H1 (cell line): ENCODE measurements around the gene EGFR. TPM values are rescaled to one million over a fixed set of nuclear protein-coding genes. Genes with fewer than 3 reads are reported as not detected.

Experiments used
- CTCF ChIA-PET: fragments of 300-600 bp; sonication (Branson Sonifier 250); formaldehyde crosslinking; loops from one replicate; lab custom pipeline; 2021; ENCODE audit not compliant: partially characterized antibody; lab: Charles Lee
- POLR2A ChIA-PET: fragments of 300-600 bp; sonication (Branson Sonifier 250); formaldehyde crosslinking; loops from one replicate; lab custom pipeline; 2021; ENCODE audit warnings: inconsistent platforms; ENCODE audit not compliant: partially characterized antibody; lab: Charles Lee
- DNase-seq, 2 experiments: peaks; one replicate each; pipeline versions ENCODE4 v3.0.0 to v3.0.0-alpha.2; 2010 to 2022; ENCODE audit warnings: low spot score in 2 of 2, low read depth in 1 of 2, mixed read lengths in 1 of 2
- FAIRE-seq: peaks from 2 replicates; lab custom pipeline; 2011; peaks lifted over from hg19 to GRCh38; lab: Jason Lieb, UNC
- H2AFZ ChIP-seq: 2 replicates; pipeline ENCODE4 v1.8.1; 2012; ENCODE audit warnings: low read length, inconsistent platforms
- H2AK5ac ChIP-seq: 2 replicates; pipeline ENCODE4 v1.6.1; 2013; ENCODE audit warnings: low read depth, low read length
- H2BK120ac ChIP-seq: replicated peaks from 2 replicates; pipeline ENCODE3; 2013; ENCODE audit warnings: low read depth, low read length, inconsistent platforms
- H2BK12ac ChIP-seq: 2 replicates; pipeline ENCODE4 v1.6.1; 2013; ENCODE audit warnings: low read depth, low read length
- H2BK15ac ChIP-seq: 2 replicates; pipeline ENCODE4 v1.6.1; 2013; ENCODE audit warnings: low read length
- H2BK20ac ChIP-seq: 2 replicates; pipeline ENCODE4 v1.6.1; 2013; ENCODE audit warnings: low read length
- H2BK5ac ChIP-seq: 2 replicates; pipeline ENCODE4 v1.6.1; 2013; ENCODE audit warnings: low read depth, low read length
- H3K14ac ChIP-seq: 2 replicates; pipeline ENCODE4 v1.6.1; 2013; ENCODE audit warnings: inconsistent platforms; ENCODE audit not compliant: insufficient read length
- H3K18ac ChIP-seq: 2 replicates; pipeline ENCODE4 v1.6.1; 2013; ENCODE audit warnings: low read length; ENCODE audit errors: extremely low read depth
- H3K23ac ChIP-seq: 2 replicates; pipeline ENCODE4 v1.6.1; 2013; ENCODE audit warnings: inconsistent platforms; ENCODE audit not compliant: insufficient read length
- H3K23me2 ChIP-seq: 2 replicates; pipeline ENCODE4 v1.6.1; 2013; ENCODE audit warnings: low read depth, low read length
- H3K27ac ChIP-seq: 2 replicates; pipeline ENCODE4 v1.6.1; 2011; ENCODE audit warnings: low read depth, low read length, inconsistent platforms
- H3K27me3 ChIP-seq, 4 experiments: replicated peaks in 1 of 4; 1 replicate in 1 of 4; 2 replicates in 3 of 4; pipeline versions ENCODE4 v1.6.1 to v1.8.1; 2011 to 2013; ENCODE audit warnings: low read length in 3 of 4, mild to moderate bottlenecking in 3 of 4, inconsistent platforms in 2 of 4, mixed read lengths in 2 of 4, moderate library complexity in 1 of 4; ENCODE audit not compliant: control insufficient read depth in 3 of 4, insufficient read depth in 3 of 4; ENCODE audit errors: extremely low read depth in 1 of 4
- H3K36me3 ChIP-seq, 4 experiments: 2 replicates each; pipeline versions ENCODE4 v1.6.1 to v1.8.1; 2011 to 2013; ENCODE audit warnings: mild to moderate bottlenecking in 4 of 4, low read length in 3 of 4, moderate library complexity in 2 of 4, control low read depth in 1 of 4, inconsistent platforms in 1 of 4; ENCODE audit not compliant: insufficient read depth in 4 of 4, control insufficient read depth in 2 of 4
- H3K4ac ChIP-seq: replicated peaks from 2 replicates; pipeline ENCODE3; 2013; ENCODE audit warnings: low read length, low read depth, mixed read lengths, inconsistent platforms; ENCODE audit not compliant: insufficient read length
- H3K4me1 ChIP-seq, 4 experiments: replicated peaks in 1 of 4; 1 replicate in 1 of 4; 2 replicates in 3 of 4; pipeline versions ENCODE4 v1.6.1 to v1.8.1; 2011 to 2013; ENCODE audit warnings: low read length in 3 of 4, inconsistent platforms in 2 of 4, mixed read lengths in 1 of 4; ENCODE audit not compliant: insufficient read depth in 4 of 4, control insufficient read depth in 3 of 4
- H3K4me2 ChIP-seq, 2 experiments: 2 replicates each; pipeline versions ENCODE4 v1.6.1 to v1.8.1; 2011 to 2013; ENCODE audit warnings: low read depth in 2 of 2, low read length in 2 of 2, control low read depth in 1 of 2, inconsistent platforms in 1 of 2, mild to moderate bottlenecking in 1 of 2; ENCODE audit not compliant: insufficient read depth in 1 of 2
- H3K4me3 ChIP-seq, 4 experiments: fragments of 200-600, 300-600 bp in 1 of 4; sonication (generic), shearing (Covaris generic), sonication (Bioruptor Twin) in 1 of 4; 2 replicates each; pipeline versions ENCODE4 v1.5.1 to v1.8.1; 2011 to 2016; ENCODE audit warnings: low read length in 4 of 4, low read depth in 3 of 4, control low read depth in 2 of 4, inconsistent platforms in 2 of 4, mild to moderate bottlenecking in 2 of 4, mixed read lengths in 1 of 4, moderate library complexity in 1 of 4; ENCODE audit not compliant: insufficient read depth in 2 of 4; ENCODE audit errors: extremely low read depth in 1 of 4
- H3K56ac ChIP-seq: replicated peaks from 2 replicates; pipeline ENCODE3; 2013; ENCODE audit warnings: low read depth, mild to moderate bottlenecking, mixed read lengths, low read length, inconsistent platforms; ENCODE audit not compliant: insufficient read length
- H3K79me1 ChIP-seq: 2 replicates; pipeline ENCODE4 v1.6.1; 2013; ENCODE audit warnings: low read depth, low read length, control low read depth
- H3K79me2 ChIP-seq, 2 experiments: 2 replicates each; pipeline versions ENCODE4 v1.6.1 to v1.8.1; 2012 to 2013; ENCODE audit warnings: low read length in 2 of 2, mild to moderate bottlenecking in 2 of 2, inconsistent platforms in 1 of 2; ENCODE audit not compliant: insufficient read depth in 2 of 2, control insufficient read depth in 1 of 2
- H3K9ac ChIP-seq, 4 experiments: replicated peaks in 1 of 4; 1 replicate in 1 of 4; 2 replicates in 3 of 4; pipeline versions ENCODE4 v1.6.1 to v1.8.1; 2011 to 2013; ENCODE audit warnings: low read depth in 3 of 4, low read length in 3 of 4, control low read depth in 2 of 4, mild to moderate bottlenecking in 2 of 4, moderate library complexity in 2 of 4, inconsistent platforms in 1 of 4; ENCODE audit errors: extremely low read depth in 1 of 4
- H3K9me3 ChIP-seq, 2 experiments: 2 replicates each; pipeline versions ENCODE4 v1.6.1 to v1.8.1; 2012 to 2013; ENCODE audit warnings: mild to moderate bottlenecking in 2 of 2, moderate library complexity in 2 of 2, control low read depth in 1 of 2, inconsistent platforms in 1 of 2, low read depth in 1 of 2, low read length in 1 of 2, mixed read lengths in 1 of 2; ENCODE audit not compliant: insufficient read depth in 2 of 2
- H4K20me1 ChIP-seq, 2 experiments: replicated peaks in 1 of 2; 2 replicates each; pipeline versions ENCODE3 to v1.8.1; 2011 to 2013; ENCODE audit warnings: inconsistent platforms in 2 of 2, low read length in 2 of 2, mild to moderate bottlenecking in 1 of 2; ENCODE audit not compliant: insufficient read depth in 2 of 2, control insufficient read depth in 1 of 2
- H4K5ac ChIP-seq: 2 replicates; pipeline ENCODE4 v1.6.1; 2013; ENCODE audit warnings: low read length, low read depth, mixed read lengths, inconsistent platforms; ENCODE audit not compliant: insufficient read length
- H4K8ac ChIP-seq: 2 replicates; pipeline ENCODE4 v1.8.0; 2013; ENCODE audit warnings: mild to moderate bottlenecking, moderate library complexity, low read length, inconsistent platforms; ENCODE audit not compliant: insufficient read depth; ENCODE audit errors: extremely low read depth
- H4K91ac ChIP-seq: replicated peaks from 2 replicates; pipeline ENCODE3; 2013; ENCODE audit warnings: low read length, mixed read lengths, inconsistent platforms; ENCODE audit not compliant: insufficient read length
- ASH2L ChIP-seq: fragments of 200-600, 300-600 bp; sonication (generic); IDR thresholded peaks from one replicate; pipeline ENCODE4 v1.7.1; 2017; ENCODE audit warnings: low read length
- BACH1 ChIP-seq: IDR thresholded peaks from 2 replicates; pipeline ENCODE4 v1.6.1; 2012; ENCODE audit warnings: low read length, improper control_type of control experiment
- BCL11A ChIP-seq, 2 experiments: IDR thresholded peaks; one replicate each; pipeline ENCODE4 v1.6.1; 2011; ENCODE audit warnings: low read depth in 2 of 2, low read length in 2 of 2, mild to moderate bottlenecking in 2 of 2
- CREB1 ChIP-seq: IDR thresholded peaks from 2 replicates; pipeline ENCODE4 v1.6.1; 2012; ENCODE audit warnings: inconsistent platforms
- EGR1 ChIP-seq: IDR thresholded peaks from 2 replicates; pipeline ENCODE4 v1.6.1; 2011; ENCODE audit warnings: low read depth, low read length, borderline replicate concordance
- EZH2 ChIP-seq: fragments of 200-600 bp; sonication (generic); IDR thresholded peaks from 2 replicates; pipeline ENCODE4 v1.7.1; 2012; ENCODE audit warnings: low read depth, mild to moderate bottlenecking, moderate library complexity, low read length, inconsistent platforms; ENCODE audit not compliant: severe bottlenecking
- JUN ChIP-seq: IDR thresholded peaks from 2 replicates; pipeline ENCODE4 v1.6.1; 2011; ENCODE audit warnings: low read depth, mild to moderate bottlenecking, improper control_type of control experiment, low read length
- NANOG ChIP-seq: IDR thresholded peaks from 2 replicates; pipeline ENCODE4 v1.6.1; 2011; ENCODE audit warnings: low read length, low read depth, mild to moderate bottlenecking, inconsistent platforms; ENCODE audit not compliant: insufficient read depth, poor library complexity, severe bottlenecking
- POLR2AphosphoS5 ChIP-seq: IDR thresholded peaks from 2 replicates; pipeline ENCODE4 v1.6.1; 2011; ENCODE audit warnings: low read depth, low read length
- SAP30 ChIP-seq: fragments of 300-600 bp; sonication (generic); IDR thresholded peaks from 2 replicates; pipeline ENCODE4 v1.7.1; 2012; ENCODE audit warnings: low read length, moderate library complexity, mild to moderate bottlenecking, inconsistent platforms; ENCODE audit not compliant: insufficient read depth, insufficient replicate concordance
- SIRT6 ChIP-seq: IDR thresholded peaks from one replicate; pipeline ENCODE4 v1.7.1; 2012; ENCODE audit warnings: low read length, inconsistent platforms
- SP2 ChIP-seq: IDR thresholded peaks from 2 replicates; pipeline ENCODE4 v1.6.1; 2012; ENCODE audit warnings: mild to moderate bottlenecking, low read length, inconsistent platforms
- SP4 ChIP-seq: IDR thresholded peaks from 2 replicates; pipeline ENCODE4 v1.6.1; 2012; ENCODE audit warnings: low read length, inconsistent platforms
- TCF12 ChIP-seq: IDR thresholded peaks from 2 replicates; pipeline ENCODE4 v1.6.1; 2011; ENCODE audit warnings: low read depth, mild to moderate bottlenecking, low read length
- WGBS, 2 experiments: shearing (Covaris generic) in 1 of 2; methylation state at CpG; one replicate each; pipeline versions ENCODE4 v1.1.6 to v1.1.7; 2013 to 2015; ENCODE audit warnings: low lambda C conversion rate in 2 of 2, mixed read lengths in 2 of 2, inconsistent platforms in 1 of 2, low coverage in 1 of 2, missing lambda C conversion rate in 1 of 2; ENCODE audit not compliant: insufficient replicate concordance in 2 of 2, insufficient coverage in 1 of 2, insufficient read length in 1 of 2; ENCODE audit errors: extremely low coverage in 1 of 2, missing lambda C conversion rate in 1 of 2; 5-methylcytosine and 5-hydroxymethylcytosine counted together
- polyA plus RNA-seq, 7 experiments: library from polyadenylated mRNA; depleted of rRNA in 3 of 7; stranded (reverse) in 5 of 7; unstranded in 2 of 7; fragments of >200 nt in 5 of 7; fragments of 200-250 nt in 2 of 7; gene quantifications; 1 replicate in 5 of 7; 2 replicates in 1 of 7; 4 replicates in 1 of 7; pipeline versions ENCODE4 v1.2.1 to v1.2.3, GENCODE V29; 2011 to 2013; ENCODE audit warnings: missing spikeins in 2 of 7, mixed read lengths in 2 of 7
- total RNA-seq: library from RNA; stranded (reverse); fragmentation: NEBNext Ultra II Directional; extraction: Animal tissue kit (Norgen Biotek cat#: 25700); gene quantifications from 2 replicates; pipeline ENCODE4 v1.2.1, GENCODE V29; 2021
- TF ChIP-seq, protein P1 (sequence below): IDR thresholded peaks from 2 replicates; pipeline ENCODE4 v1.6.1; 2012; ENCODE audit warnings: inconsistent platforms

EGFR gene
- total and polyA plus RNA-seq, 2 of the 8 experiments (the other 6 are each of a cell fraction or from before 2014, with no cell fraction given), result 1.9 to 5.8 TPM

DNA sequence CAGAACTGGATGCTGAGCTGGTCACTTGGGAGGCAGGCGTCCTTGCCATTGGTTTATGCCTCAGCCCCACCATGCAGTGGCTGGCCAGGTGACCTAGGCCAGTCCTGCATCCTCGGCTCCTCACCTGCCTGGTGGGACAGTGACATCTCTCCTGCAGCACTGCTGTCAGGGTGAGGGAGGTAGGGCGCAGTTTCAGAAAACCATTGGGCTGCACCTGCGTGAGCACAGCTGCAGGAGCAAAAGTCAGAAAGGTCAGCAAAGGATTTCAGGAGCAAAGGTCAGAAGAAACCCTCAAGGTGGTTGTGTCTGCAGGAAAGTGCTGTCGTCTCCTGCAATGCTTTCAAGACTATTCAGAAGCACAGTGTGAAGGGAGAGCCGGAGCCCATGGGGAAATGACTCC, 48.1 kb downstream of the EGFR start:
- peak overlapping the region; percentile 57 for H3K4ac ChIP-seq
- no peaks in the 10 kb centered on the region for H3K27me3 ChIP-seq
- H2AFZ ChIP-seq, result no peak overlapping the region
- WGBS, 2 experiments, result 86% methylated on average over 6 of the region's 6 CpGs; no CpG with 5 or more reads in 1 of the 2 experiments
- H2BK12ac ChIP-seq, result no peak overlapping the region
- H3K4me3 ChIP-seq, result no peak overlapping the region
- no peak overlapping the region for H4K8ac ChIP-seq
- no peaks in the 10 kb centered on the region for H3K9me3 ChIP-seq
- no peaks in the 10 kb centered on the region for H3K23me2 ChIP-seq
- no peak overlapping the region for H3K18ac ChIP-seq
- no peak overlapping the region for H3K14ac ChIP-seq
- H2BK20ac ChIP-seq, result peak overlapping the region; percentile 25; the same call in 1 of the 2 replicates
- ChIA-PET CTCF (interaction anchor here (1.2 to 2.2 kb wide), 4 partner anchors 55 to 293 kb away, joined by 3 to 6 read pairs (median 4); no protein-coding TSS in a partner anchor), POLR2A (no interaction called here)
- no peak overlapping the region for H2BK5ac ChIP-seq
- H4K20me1 ChIP-seq, result peaks cover 0 to 3% of the 10 kb centered on the region in 2 experiments
- no peak overlapping the region for H3K56ac ChIP-seq
- H3K36me3 ChIP-seq, result no peaks in the 10 kb centered on the region
- no peak overlapping the region for H4K5ac ChIP-seq
- 0 out of 2 replicates have a peak, but pooled peaks cover 2% of the 10 kb centered on the region for H3K79me1 ChIP-seq
- no peaks in the 10 kb centered on the region for H3K79me2 ChIP-seq
- no peak overlapping the region; a peak in 1 of 4 replicates for H3K4me2 ChIP-seq
- FAIRE-seq (no peak), DNase-seq (no peak)
- no peak overlapping the region for H3K27ac ChIP-seq
- no peak overlapping the region for H3K9ac ChIP-seq
- peak overlapping the region; percentile 75; the same call in 1 of the 2 replicates for H2BK15ac ChIP-seq
- peak overlapping the region; percentile 57; the same call in 1 of the 2 replicates for H2AK5ac ChIP-seq
- no peak overlapping the region for H4K91ac ChIP-seq
- no peak overlapping the region for H2BK120ac ChIP-seq
- peaks cover 0 to 9% (median 3%) of the 10 kb centered on the region in 4 experiments; a peak in 5 of 7 replicates for H3K4me1 ChIP-seq
- no peak overlapping the region for H3K23ac ChIP-seq
- no peak for TF ChIP-seq CREB1
- no peak for TF ChIP-seq TCF12
- TF ChIP-seq SP2, result no peak
- TF ChIP-seq BCL11A (IDR thresholded peaks at IDR 0.05; ENCODE audit: low read depth in 2 of 2, low read length in 2 of 2), result no peak
- TF ChIP-seq, protein P1, sequence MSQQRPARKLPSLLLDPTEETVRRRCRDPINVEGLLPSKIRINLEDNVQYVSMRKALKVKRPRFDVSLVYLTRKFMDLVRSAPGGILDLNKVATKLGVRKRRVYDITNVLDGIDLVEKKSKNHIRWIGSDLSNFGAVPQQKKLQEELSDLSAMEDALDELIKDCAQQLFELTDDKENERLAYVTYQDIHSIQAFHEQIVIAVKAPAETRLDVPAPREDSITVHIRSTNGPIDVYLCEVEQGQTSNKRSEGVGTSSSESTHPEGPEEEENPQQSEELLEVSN, result no peak
- TF ChIP-seq EZH2, result no peak
- no peak for TF ChIP-seq SIRT6
- TF ChIP-seq ASH2L, result no peak
- TF ChIP-seq EGR1, result no peak
- no peak for TF ChIP-seq JUN
- TF ChIP-seq NANOG, result no peak
- TF ChIP-seq POLR2AphosphoS5, result no peak
- no peak for TF ChIP-seq SP4
- no peak for TF ChIP-seq SAP30
- no peak for TF ChIP-seq BACH1
